Stimulated activated naive B cell treated with anti-CD40 and anti-IgM and Interleukin-4, amounts not matched to agents 10 μg/mL and 1 μg/mL and 100 μg/mL, for 72 hours (primary cell): ENCODE measurements around the gene NSF.

Source experiments
- ATAC-seq, 2 donors: fragments of 150-1000 bp; cut with Tn5 transposase; replicated peaks; 2 replicates each; pipeline ENCODE4 v1.10.0; 2021; ENCODE audit warnings: moderate library complexity in 1 of 2
- DNase-seq: peaks from one replicate; pipeline ENCODE4 v3.0.0; 2021
- H3K27ac Mint-ChIP-seq: one replicate; pipeline ENCODE4 v1.8.0; 2022; ENCODE audit warnings: mild to moderate bottlenecking, mixed read lengths
- H3K27me3 Mint-ChIP-seq, 2 donors: one replicate each; pipeline ENCODE4 v1.8.0; 2022; ENCODE audit warnings: mixed read lengths in 2 of 2
- H3K36me3 Mint-ChIP-seq, 2 donors: one replicate each; pipeline ENCODE4 v1.8.0; 2022; ENCODE audit warnings: mixed read lengths in 2 of 2, mild to moderate bottlenecking in 1 of 2
- H3K4me1 Mint-ChIP-seq, 2 donors: one replicate each; pipeline ENCODE4 v1.8.0; 2022; ENCODE audit warnings: mixed read lengths in 2 of 2, mild to moderate bottlenecking in 1 of 2
- H3K4me3 Mint-ChIP-seq, 2 donors: one replicate each; pipeline ENCODE4 v1.8.0; 2022; ENCODE audit warnings: mild to moderate bottlenecking in 2 of 2, mixed read lengths in 2 of 2, moderate library complexity in 1 of 2
- H3K9me3 Mint-ChIP-seq, 2 donors: one replicate each; pipeline ENCODE4 v1.8.0; 2022; ENCODE audit warnings: mixed read lengths in 2 of 2, mild to moderate bottlenecking in 1 of 2

Gene NSF

GRCh38 chr17:46793541-46793940 lies 203.1 kb downstream of the NSF start:
- H3K9me3 Mint-ChIP-seq: peaks cover 0 to 5% of the 10 kb centered on the region in 2 donors
- DNase-seq (no peak), ATAC-seq (no peak)
- no peak overlapping the region for H3K27ac Mint-ChIP-seq
- peaks cover 6 to 14% of the 10 kb centered on the region in 2 donors for H3K4me1 Mint-ChIP-seq
- peaks cover 42 to 54% of the 10 kb centered on the region in 2 donors for H3K27me3 Mint-ChIP-seq
- H3K4me3 Mint-ChIP-seq: no peak overlapping the region
- H3K36me3 Mint-ChIP-seq: peaks cover 1 to 3% of the 10 kb centered on the region in 2 donors

GRCh38 chr17:46794318-46794717 lies 203.8 kb downstream of the NSF start:
- no peak overlapping the region for H3K27ac Mint-ChIP-seq
- ATAC-seq (no peak), DNase-seq (no peak)
- H3K27me3 Mint-ChIP-seq: peaks cover 42 to 54% of the 10 kb centered on the region in 2 donors
- H3K4me3 Mint-ChIP-seq: no peak overlapping the region
- peaks cover 6 to 14% of the 10 kb centered on the region in 2 donors for H3K4me1 Mint-ChIP-seq
- H3K36me3 Mint-ChIP-seq: peaks cover 0 to 3% of the 10 kb centered on the region in 2 donors
- peaks cover 0 to 3% of the 10 kb centered on the region in 2 donors for H3K9me3 Mint-ChIP-seq

- DNase-seq (no peak), ATAC-seq (no peak)
- Mint-ChIP-seq H3K9me3 (no peaks in the 10 kb centered on the region), H3K27me3 (peaks cover 38 to 48% of the 10 kb centered on the region in 2 donors), H3K4me3 (no peak overlapping the region), H3K36me3 (no peaks in the 10 kb centered on the region), H3K27ac (no peak overlapping the region), H3K4me1 (peaks cover 3 to 13% of the 10 kb centered on the region in 2 donors)
Observed at GRCh38 chr17:46795379-46795952, 205.0 kb downstream of the NSF start.

GRCh38 chr17:46796084-46796483 lies 205.6 kb downstream of the NSF start:
- Mint-ChIP-seq H3K36me3 (no peaks in the 10 kb centered on the region), H3K27me3 (peaks cover 37 to 47% of the 10 kb centered on the region in 2 donors), H3K9me3 (no peaks in the 10 kb centered on the region), H3K4me1 (peaks cover 0 to 6% of the 10 kb centered on the region in 2 donors), H3K4me3 (no peak overlapping the region), H3K27ac (no peak overlapping the region)
- DNase-seq (no peak), ATAC-seq (no peak)

GRCh38 chr17:46796524-46796923 lies 206.1 kb downstream of the NSF start:
- no peaks in the 10 kb centered on the region for H3K9me3 Mint-ChIP-seq
- no peak overlapping the region for H3K27ac Mint-ChIP-seq
- ATAC-seq (no peak), DNase-seq (no peak)
- no peaks in the 10 kb centered on the region for H3K36me3 Mint-ChIP-seq
- no peak overlapping the region for H3K4me3 Mint-ChIP-seq
- peaks cover 0 to 6% of the 10 kb centered on the region in 2 donors for H3K4me1 Mint-ChIP-seq
- peaks cover 34 to 42% of the 10 kb centered on the region in 2 donors for H3K27me3 Mint-ChIP-seq

GRCh38 chr17:46796956-46797530 lies 206.6 kb downstream of the NSF start:
- no peak overlapping the region for H3K27ac Mint-ChIP-seq
- peaks cover 0 to 6% of the 10 kb centered on the region in 2 donors for H3K4me1 Mint-ChIP-seq
- peaks cover 33 to 40% of the 10 kb centered on the region in 2 donors for H3K27me3 Mint-ChIP-seq
- ATAC-seq (no peak), DNase-seq (no peak)
- H3K36me3 Mint-ChIP-seq: no peaks in the 10 kb centered on the region
- H3K9me3 Mint-ChIP-seq: no peaks in the 10 kb centered on the region
- H3K4me3 Mint-ChIP-seq: no peak overlapping the region

- no peak overlapping the region for H3K4me3 Mint-ChIP-seq
- peaks cover 28 to 33% of the 10 kb centered on the region in 2 donors for H3K27me3 Mint-ChIP-seq
- no peak overlapping the region for H3K27ac Mint-ChIP-seq
- DNase-seq (no peak), ATAC-seq (no peak)
- H3K4me1 Mint-ChIP-seq: no peaks in the 10 kb centered on the region
- peaks cover 0 to 2% of the 10 kb centered on the region in 2 donors for H3K36me3 Mint-ChIP-seq
- peaks cover 4 to 5% of the 10 kb centered on the region in 2 donors for H3K9me3 Mint-ChIP-seq
Observed at GRCh38 chr17:46800573-46800972, 210.1 kb downstream of the NSF start.

GRCh38 chr17:46802800-46803199 lies 212.3 kb downstream of the NSF start:
- no peak for ATAC-seq
- Mint-ChIP-seq H3K27me3 (peaks cover 17 to 23% of the 10 kb centered on the region in 2 donors), H3K36me3 (peaks cover 0 to 2% of the 10 kb centered on the region in 2 donors), H3K9me3 (peaks cover 4 to 5% of the 10 kb centered on the region in 2 donors), H3K4me3 (no peak overlapping the region), H3K27ac (no peak overlapping the region), H3K4me1 (no peaks in the 10 kb centered on the region)
- DNase-seq: no peak

- no peak overlapping the region for H3K27ac Mint-ChIP-seq
- DNase-seq (no peak), ATAC-seq (no peak)
- H3K36me3 Mint-ChIP-seq: peaks cover 0 to 2% of the 10 kb centered on the region in 2 donors
- H3K9me3 Mint-ChIP-seq: peaks cover 4 to 5% of the 10 kb centered on the region in 2 donors
- no peaks in the 10 kb centered on the region for H3K4me1 Mint-ChIP-seq
- no peak overlapping the region for H3K4me3 Mint-ChIP-seq
- peaks cover 17 to 23% of the 10 kb centered on the region in 2 donors for H3K27me3 Mint-ChIP-seq
Observed at GRCh38 chr17:46803544-46803943, 213.1 kb downstream of the NSF start.

GRCh38 chr17:46805771-46806170 lies 215.3 kb downstream of the NSF start:
- Mint-ChIP-seq H3K27me3 (peaks cover 10 to 26% of the 10 kb centered on the region in 2 donors), H3K9me3 (peaks cover 4 to 5% of the 10 kb centered on the region in 2 donors)

More at GRCh38 chr17:46805771-46806170, 215.3 kb downstream of the NSF start:
- H3K27ac Mint-ChIP-seq: no peak overlapping the region
- no peak overlapping the region for H3K4me3 Mint-ChIP-seq
- ATAC-seq (no peak), DNase-seq (no peak)
- peaks cover 0 to 2% of the 10 kb centered on the region in 2 donors for H3K36me3 Mint-ChIP-seq
- no peaks in the 10 kb centered on the region for H3K4me1 Mint-ChIP-seq
